Measurements from ENCODE around the gene FBXO33.
A peak's percentile ranks its signal among the peaks of the same experiment; 100 is the strongest.

The FBXO33 gene, protein sequence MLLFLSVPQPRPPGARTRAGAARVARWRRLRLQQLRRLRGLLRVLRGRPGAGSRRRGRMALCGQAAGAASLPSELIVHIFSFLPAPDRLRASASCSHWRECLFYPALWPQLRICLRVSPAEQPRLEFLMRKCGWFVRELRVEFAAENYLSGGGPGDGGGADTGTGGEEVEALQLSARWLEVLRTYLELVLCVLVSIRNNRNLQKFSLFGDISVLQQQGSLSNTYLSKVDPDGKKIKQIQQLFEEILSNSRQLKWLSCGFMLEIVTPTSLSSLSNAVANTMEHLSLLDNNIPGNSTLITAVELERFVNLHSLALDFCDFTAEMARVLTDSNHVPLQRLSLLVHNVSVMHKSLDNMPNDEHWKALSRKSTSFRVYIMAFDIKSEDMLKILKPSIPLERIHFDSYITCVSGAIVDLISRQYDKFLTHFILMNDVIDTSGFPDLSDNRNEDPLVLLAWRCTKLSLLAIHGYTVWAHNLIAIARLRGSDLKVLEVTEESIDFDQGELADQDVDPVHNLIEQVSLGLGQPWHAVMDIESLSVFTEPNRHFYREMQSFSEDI

GRCh38 chr14:39432179-39432618 lies at the start of gene FBXO33:
FBXO33 (minus strand) TSS chr14:39432433; CDS start chr14:39432162, 271 bp downstream.
- peak; percentile 96 for DNase-seq

- DNase-seq = no peak
Observed at GRCh38 chr14:39474416-39474911, 42.2 kb upstream of the FBXO33 start.

DNA sequence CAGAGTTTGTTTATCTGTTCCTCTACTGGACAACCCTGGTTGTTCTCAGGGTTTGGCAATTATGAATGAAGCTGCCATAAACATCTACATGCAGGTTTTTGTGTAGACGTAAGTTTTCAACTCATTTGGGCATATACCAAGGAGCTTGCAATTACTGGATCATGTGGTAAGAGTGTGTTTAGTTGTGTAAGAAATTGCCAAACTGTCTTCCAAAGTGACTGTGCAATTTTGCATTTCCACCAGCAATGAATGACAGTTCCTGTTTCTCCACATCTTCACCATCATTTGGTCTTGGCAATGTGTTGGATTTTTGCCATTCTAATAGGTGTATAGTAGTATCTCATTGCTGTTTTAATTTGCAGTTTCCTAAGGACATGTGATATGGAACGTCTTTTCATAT lies 39.8 kb upstream of the FBXO33 start:
- DNase-seq = no peak

- DNase-seq = peak; percentile 30
Observed at GRCh38 chr14:39469094-39469710, 37.0 kb upstream of the FBXO33 start.

- no peak for DNase-seq
Observed at GRCh38 chr14:39467889-39468524, 35.8 kb upstream of the FBXO33 start.

DNA sequence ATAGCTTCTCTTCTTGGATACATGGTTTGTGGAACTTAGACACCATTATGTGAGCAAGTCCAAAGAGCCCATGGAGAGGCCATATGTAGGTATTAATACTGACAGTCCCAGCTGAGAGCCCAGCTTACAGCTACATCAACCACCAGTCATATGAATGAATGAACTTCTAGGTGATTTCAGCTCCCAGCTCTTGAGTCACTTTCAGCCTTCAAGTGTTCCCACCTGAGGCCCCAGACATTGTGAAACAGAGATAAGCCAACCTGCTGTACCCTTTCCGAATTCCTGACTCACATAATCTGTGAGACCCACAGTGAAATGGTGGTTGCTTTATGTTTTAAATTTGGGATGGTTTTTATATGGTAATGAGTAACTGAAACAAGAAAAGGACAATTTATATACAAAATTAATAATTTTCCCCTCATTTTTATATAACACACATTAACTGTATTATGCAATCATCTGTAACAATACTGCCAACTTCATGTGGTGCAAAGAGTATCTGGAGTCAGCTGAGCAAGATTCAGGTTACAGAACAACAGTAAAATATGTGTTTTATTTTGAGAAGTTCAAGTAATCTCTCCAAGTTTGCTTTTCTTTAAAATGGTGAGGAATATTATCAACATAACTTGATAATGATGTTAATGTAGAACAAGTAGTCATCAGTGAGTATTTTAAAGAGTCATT lies 27.7 kb upstream of the FBXO33 start:
- no peak for DNase-seq

- DNase-seq = no peak
Observed at GRCh38 chr14:39456702-39457250, 24.5 kb upstream of the FBXO33 start.

- DNase-seq = no peak
Observed at GRCh38 chr14:39454906-39455539, 22.8 kb upstream of the FBXO33 start.

DNA sequence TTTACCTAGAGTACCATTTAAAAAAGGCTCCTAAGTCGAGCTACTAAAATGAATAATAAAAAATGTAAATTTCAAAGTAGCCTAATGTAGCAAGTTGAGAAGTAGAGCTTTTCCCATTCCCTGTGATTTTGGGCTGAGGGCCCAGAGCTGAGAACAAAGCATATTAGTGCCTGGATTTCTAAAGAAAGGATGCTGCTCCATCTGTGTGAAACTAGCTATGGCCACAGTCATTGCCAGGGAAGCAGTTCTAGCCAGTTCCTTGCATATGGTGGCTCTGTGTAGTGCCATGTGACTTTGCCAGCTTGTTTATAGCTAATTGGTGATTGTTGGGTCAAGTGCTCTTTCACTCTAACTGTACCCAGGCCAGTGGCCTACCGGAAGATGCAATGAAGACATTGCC lies 20.4 kb upstream of the FBXO33 start:
- DNase-seq = no peak

DNA sequence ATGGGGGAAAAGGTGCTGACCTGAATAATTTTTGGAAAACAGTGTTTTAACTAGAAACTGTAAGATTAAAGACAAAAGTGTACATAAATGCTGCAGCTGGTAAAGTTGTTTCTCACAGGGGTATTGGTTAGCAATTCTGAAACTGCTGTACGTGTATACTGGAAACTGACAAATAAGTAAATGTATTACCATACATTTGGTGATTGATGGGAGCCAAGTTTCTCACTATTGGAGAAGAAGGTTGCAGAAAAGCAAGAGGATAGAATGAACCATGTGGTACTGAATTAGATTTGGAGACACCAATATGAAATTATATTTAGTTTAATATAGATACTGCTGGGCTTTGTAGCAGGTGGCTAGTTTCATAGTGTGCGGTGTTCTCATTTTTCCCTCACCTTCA lies 19.6 kb upstream of the FBXO33 start:
- DNase-seq = no peak

DNA sequence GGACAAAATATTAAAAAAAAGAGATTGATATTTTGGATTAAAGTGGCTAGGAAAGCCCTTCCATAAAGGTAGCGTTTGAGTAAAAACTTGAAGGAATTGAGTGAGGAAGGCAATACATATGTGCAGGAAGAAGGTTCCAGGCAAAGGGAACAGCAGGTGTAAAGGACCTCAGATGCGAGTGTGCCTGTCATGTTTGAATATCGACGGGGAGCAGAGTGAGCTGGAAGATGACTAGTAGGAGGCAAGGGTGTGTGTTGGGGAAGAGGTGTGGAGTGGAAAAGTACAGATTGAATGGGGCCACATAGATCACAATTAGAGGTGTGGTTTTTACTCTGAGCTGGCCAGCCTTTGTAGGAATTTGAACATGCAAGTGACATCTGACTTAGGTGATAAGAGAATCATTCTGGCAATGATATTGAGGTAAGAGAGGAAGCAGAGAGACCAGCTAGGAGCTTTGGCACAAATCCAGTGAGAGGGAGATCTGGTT lies 15.0 kb upstream of the FBXO33 start:
- DNase-seq = no peak

- DNase-seq = no peak
Observed at GRCh38 chr14:39446131-39446744, 14.0 kb upstream of the FBXO33 start.

GRCh38 chr14:39442293-39442692 lies 10.1 kb upstream of the FBXO33 start:
- no peak for DNase-seq

DNA sequence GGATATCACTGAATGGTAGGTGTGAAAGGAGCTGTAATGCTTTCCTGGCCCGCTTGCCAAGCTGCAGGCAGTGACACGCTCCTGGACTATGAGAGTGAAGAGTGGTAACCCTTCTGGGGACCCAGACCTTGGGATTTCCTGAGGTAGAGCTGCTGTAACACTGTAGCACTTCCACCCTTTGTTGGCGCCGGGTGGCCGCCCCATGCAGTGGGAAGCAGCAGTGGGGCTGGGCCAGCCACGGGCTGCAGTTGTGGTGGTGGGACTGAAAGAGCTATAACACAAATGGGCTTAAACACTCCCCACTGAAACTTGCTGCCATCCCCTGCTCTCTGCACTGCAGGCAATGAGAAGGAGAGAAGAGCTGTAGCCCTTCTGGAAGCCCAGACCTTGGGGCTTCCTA lies 9.6 kb upstream of the FBXO33 start:
- DNase-seq = no peak

- DNase-seq = no peak
Observed at GRCh38 chr14:39440975-39441374, 8.7 kb upstream of the FBXO33 start.

GRCh38 chr14:39435241-39435640 lies 3.0 kb upstream of the FBXO33 start:
- no peak for DNase-seq

DNA sequence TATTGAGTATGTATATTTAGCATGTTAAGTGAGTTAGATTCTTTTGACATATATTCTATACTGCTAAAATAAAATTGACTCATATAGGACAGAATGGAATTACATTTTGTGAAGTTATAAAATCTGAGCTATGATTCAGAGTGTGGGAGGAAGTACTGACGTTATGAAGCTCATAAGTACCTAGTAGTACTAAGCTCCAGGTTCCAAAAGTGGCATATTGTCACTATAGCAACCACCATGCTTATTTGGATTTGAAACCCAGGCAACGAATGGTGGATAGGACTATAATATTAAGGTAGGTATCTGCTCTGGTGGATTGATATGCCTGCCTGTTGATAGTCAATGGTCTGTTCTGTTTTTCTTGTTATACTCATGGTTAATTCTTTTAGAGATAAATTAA lies 2.2 kb upstream of the FBXO33 start:
- DNase-seq = no peak

GRCh38 chr14:39433452-39433813 lies 1.2 kb upstream of the FBXO33 start:
- DNase-seq = no peak

GRCh38 chr14:39432619-39433451 lies 602 bp upstream of the FBXO33 start:
- peak; percentile 78 for DNase-seq

GRCh38 chr14:39431416-39432178 lies 636 bp downstream of the FBXO33 start:
- peak; percentile 67 for DNase-seq

Data from activated CD4-positive, CD25-positive, alpha-beta regulatory T cell treated with anti-CD3 and anti-CD28 coated beads, Interleukin-2, amount 50 U/mL, for 72 hours (primary cell).